ENCODE results near the gene PKHD1. TPM values are rescaled to one million over a fixed set of nuclear protein-coding genes. Genes with fewer than 3 reads are reported as not detected.

The PKHD1 gene
- total and polyA plus RNA-seq, 2 of the 8 experiments (the other 6 are each of a cell fraction or from before 2014, with no cell fraction given) = 0.06 to 0.09 TPM

DNA sequence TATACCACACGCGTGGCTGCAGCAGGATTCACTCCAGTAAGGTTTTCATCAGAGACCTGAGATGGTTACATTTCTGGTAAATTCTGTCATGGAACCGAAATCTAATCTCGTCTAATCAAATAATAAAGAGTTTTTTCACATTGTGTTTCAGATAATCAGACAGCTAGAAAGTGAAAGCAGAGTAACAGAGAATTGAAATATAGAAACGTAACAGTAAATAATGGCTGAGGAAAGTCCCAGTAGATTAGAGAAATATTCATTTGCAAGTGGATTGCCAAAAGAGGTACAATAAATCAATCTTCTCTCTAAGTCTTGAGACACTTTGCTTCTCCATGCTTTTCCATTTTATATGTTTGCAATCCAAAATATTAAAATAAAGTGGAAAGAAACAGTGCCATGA is 42.4 kb downstream of the PKHD1 start (continued):
- TF ChIP-seq, protein P1, sequence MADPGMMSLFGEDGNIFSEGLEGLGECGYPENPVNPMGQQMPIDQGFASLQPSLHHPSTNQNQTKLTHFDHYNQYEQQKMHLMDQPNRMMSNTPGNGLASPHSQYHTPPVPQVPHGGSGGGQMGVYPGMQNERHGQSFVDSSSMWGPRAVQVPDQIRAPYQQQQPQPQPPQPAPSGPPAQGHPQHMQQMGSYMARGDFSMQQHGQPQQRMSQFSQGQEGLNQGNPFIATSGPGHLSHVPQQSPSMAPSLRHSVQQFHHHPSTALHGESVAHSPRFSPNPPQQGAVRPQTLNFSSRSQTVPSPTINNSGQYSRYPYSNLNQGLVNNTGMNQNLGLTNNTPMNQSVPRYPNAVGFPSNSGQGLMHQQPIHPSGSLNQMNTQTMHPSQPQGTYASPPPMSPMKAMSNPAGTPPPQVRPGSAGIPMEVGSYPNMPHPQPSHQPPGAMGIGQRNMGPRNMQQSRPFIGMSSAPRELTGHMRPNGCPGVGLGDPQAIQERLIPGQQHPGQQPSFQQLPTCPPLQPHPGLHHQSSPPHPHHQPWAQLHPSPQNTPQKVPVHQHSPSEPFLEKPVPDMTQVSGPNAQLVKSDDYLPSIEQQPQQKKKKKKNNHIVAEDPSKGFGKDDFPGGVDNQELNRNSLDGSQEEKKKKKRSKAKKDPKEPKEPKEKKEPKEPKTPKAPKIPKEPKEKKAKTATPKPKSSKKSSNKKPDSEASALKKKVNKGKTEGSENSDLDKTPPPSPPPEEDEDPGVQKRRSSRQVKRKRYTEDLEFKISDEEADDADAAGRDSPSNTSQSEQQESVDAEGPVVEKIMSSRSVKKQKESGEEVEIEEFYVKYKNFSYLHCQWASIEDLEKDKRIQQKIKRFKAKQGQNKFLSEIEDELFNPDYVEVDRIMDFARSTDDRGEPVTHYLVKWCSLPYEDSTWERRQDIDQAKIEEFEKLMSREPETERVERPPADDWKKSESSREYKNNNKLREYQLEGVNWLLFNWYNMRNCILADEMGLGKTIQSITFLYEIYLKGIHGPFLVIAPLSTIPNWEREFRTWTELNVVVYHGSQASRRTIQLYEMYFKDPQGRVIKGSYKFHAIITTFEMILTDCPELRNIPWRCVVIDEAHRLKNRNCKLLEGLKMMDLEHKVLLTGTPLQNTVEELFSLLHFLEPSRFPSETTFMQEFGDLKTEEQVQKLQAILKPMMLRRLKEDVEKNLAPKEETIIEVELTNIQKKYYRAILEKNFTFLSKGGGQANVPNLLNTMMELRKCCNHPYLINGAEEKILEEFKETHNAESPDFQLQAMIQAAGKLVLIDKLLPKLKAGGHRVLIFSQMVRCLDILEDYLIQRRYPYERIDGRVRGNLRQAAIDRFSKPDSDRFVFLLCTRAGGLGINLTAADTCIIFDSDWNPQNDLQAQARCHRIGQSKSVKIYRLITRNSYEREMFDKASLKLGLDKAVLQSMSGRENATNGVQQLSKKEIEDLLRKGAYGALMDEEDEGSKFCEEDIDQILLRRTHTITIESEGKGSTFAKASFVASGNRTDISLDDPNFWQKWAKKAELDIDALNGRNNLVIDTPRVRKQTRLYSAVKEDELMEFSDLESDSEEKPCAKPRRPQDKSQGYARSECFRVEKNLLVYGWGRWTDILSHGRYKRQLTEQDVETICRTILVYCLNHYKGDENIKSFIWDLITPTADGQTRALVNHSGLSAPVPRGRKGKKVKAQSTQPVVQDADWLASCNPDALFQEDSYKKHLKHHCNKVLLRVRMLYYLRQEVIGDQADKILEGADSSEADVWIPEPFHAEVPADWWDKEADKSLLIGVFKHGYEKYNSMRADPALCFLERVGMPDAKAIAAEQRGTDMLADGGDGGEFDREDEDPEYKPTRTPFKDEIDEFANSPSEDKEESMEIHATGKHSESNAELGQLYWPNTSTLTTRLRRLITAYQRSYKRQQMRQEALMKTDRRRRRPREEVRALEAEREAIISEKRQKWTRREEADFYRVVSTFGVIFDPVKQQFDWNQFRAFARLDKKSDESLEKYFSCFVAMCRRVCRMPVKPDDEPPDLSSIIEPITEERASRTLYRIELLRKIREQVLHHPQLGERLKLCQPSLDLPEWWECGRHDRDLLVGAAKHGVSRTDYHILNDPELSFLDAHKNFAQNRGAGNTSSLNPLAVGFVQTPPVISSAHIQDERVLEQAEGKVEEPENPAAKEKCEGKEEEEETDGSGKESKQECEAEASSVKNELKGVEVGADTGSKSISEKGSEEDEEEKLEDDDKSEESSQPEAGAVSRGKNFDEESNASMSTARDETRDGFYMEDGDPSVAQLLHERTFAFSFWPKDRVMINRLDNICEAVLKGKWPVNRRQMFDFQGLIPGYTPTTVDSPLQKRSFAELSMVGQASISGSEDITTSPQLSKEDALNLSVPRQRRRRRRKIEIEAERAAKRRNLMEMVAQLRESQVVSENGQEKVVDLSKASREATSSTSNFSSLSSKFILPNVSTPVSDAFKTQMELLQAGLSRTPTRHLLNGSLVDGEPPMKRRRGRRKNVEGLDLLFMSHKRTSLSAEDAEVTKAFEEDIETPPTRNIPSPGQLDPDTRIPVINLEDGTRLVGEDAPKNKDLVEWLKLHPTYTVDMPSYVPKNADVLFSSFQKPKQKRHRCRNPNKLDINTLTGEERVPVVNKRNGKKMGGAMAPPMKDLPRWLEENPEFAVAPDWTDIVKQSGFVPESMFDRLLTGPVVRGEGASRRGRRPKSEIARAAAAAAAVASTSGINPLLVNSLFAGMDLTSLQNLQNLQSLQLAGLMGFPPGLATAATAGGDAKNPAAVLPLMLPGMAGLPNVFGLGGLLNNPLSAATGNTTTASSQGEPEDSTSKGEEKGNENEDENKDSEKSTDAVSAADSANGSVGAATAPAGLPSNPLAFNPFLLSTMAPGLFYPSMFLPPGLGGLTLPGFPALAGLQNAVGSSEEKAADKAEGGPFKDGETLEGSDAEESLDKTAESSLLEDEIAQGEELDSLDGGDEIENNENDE (IDR thresholded peaks at IDR 0.05; ENCODE audit: insufficient replicate concordance, low read length) = no peak

All from H1 (cell line).